ENCODE measurements around the gene ISYNA1. TPM values are rescaled to one million over a fixed set of nuclear protein-coding genes. Genes with fewer than 3 reads are reported as not detected.

Gene ISYNA1
- total and polyA plus RNA-seq, 2 of the 8 experiments (the other 6 are each of a cell fraction or from before 2014, with no cell fraction given): 207 to 264 TPM

GRCh38 chr19:18477974-18478373, 40.0 kb upstream of the ISYNA1 start:
- Histone ChIP-seq H3K79me1 (ENCODE audit: low read depth, low read length) (peaks cover 12% of the 10 kb centered on the region), H3K18ac (ENCODE audit: extremely low read depth, low read length) (no peak overlapping the region)
- no peak for DNase-seq (ENCODE audit: low read depth in 1 of 2, low spot score in 2 of 2)

More at GRCh38 chr19:18477974-18478373, 40.0 kb upstream of the ISYNA1 start:
- no peak overlapping the region for H3K14ac ChIP-seq (ENCODE audit: insufficient read length)
- H2BK120ac ChIP-seq (replicated peaks; ENCODE audit: low read depth, low read length): no peak overlapping the region
- no peaks in the 10 kb centered on the region; a peak in 1 of 7 replicates for H3K4me1 ChIP-seq (replicated peaks in 1 of 4; ENCODE audit: control insufficient read depth in 3 of 4, insufficient read depth in 4 of 4, low read length in 3 of 4)
- no peak for TF ChIP-seq BACH1 (IDR thresholded peaks at IDR 0.05; ENCODE audit: low read length)
- no peak overlapping the region for H3K9ac ChIP-seq (replicated peaks in 1 of 4; ENCODE audit: extremely low read depth in 1 of 4, low read depth in 3 of 4, low read length in 3 of 4)
- no peak overlapping the region for H3K4me2 ChIP-seq (ENCODE audit: insufficient read depth in 1 of 2, low read depth in 2 of 2, low read length in 2 of 2)
- no peak overlapping the region; the same call in 1 of the 2 replicates for H2BK5ac ChIP-seq (ENCODE audit: low read depth, low read length)
- no peak overlapping the region for H3K27ac ChIP-seq (ENCODE audit: low read depth, low read length)
- H2BK15ac ChIP-seq (ENCODE audit: low read length): 0 out of 2 replicates have a peak overlapping the region, but pooled peaks have one; percentile 88
- H3K36me3 ChIP-seq (ENCODE audit: control insufficient read depth in 2 of 4, insufficient read depth in 4 of 4, low read length in 3 of 4): no peaks in the 10 kb centered on the region
- WGBS, 2 experiments (ENCODE audit: extremely low coverage in 1 of 2, insufficient coverage in 1 of 2, insufficient read length in 1 of 2, insufficient replicate concordance in 2 of 2, low coverage in 1 of 2, low lambda C conversion rate in 2 of 2, missing lambda C conversion rate in 1 of 2): 78% methylated on average over 8 of the region's 8 CpGs; no CpG with 5 or more reads in 1 of the 2 experiments
- H2AK5ac ChIP-seq (ENCODE audit: low read depth, low read length): no peak overlapping the region
- H4K91ac ChIP-seq (replicated peaks; ENCODE audit: insufficient read length, low read length): no peak overlapping the region
- no peaks in the 10 kb centered on the region for H3K27me3 ChIP-seq (replicated peaks in 1 of 4; ENCODE audit: control insufficient read depth in 3 of 4, extremely low read depth in 1 of 4, insufficient read depth in 3 of 4, low read length in 3 of 4)
- no peak for FAIRE-seq
- no peak overlapping the region for H2BK12ac ChIP-seq (ENCODE audit: low read depth, low read length)
- no peaks in the 10 kb centered on the region for H3K23me2 ChIP-seq (ENCODE audit: low read depth, low read length)
- H3K79me2 ChIP-seq (ENCODE audit: control insufficient read depth in 1 of 2, insufficient read depth in 2 of 2, low read length in 2 of 2): peaks cover 0 to 8% of the 10 kb centered on the region in 2 experiments; a peak in 1 of 4 replicates
- ChIA-PET POLR2A (ENCODE audit: partially characterized antibody) (interaction anchor here (0.9 to 1.3 kb wide), 3 partner anchors 11 to 115 kb away, joined by 3 to 6 read pairs (median 3); no protein-coding TSS in a partner anchor), CTCF (ENCODE audit: partially characterized antibody) (interaction anchor here (0.5 to 11.1 kb wide), 7 partner anchors 9 to 299 kb away, joined by 3 to 213 read pairs (median 4); partner anchors contain the start of gene UBA52)
- no peak overlapping the region for H3K23ac ChIP-seq (ENCODE audit: insufficient read length)
- no peaks in the 10 kb centered on the region for H3K9me3 ChIP-seq (ENCODE audit: insufficient read depth in 2 of 2, low read depth in 1 of 2, low read length in 1 of 2)
- no peak overlapping the region for H4K8ac ChIP-seq (ENCODE audit: extremely low read depth, insufficient read depth, low read length)
- H2BK20ac ChIP-seq (ENCODE audit: low read length): no peak overlapping the region
- no peak overlapping the region for H2AFZ ChIP-seq (ENCODE audit: low read length)
- H4K5ac ChIP-seq (ENCODE audit: insufficient read length, low read depth, low read length): no peak overlapping the region
- H3K4ac ChIP-seq (replicated peaks; ENCODE audit: insufficient read length, low read depth, low read length): no peak overlapping the region
- H3K56ac ChIP-seq (replicated peaks; ENCODE audit: insufficient read length, low read depth, low read length): no peak overlapping the region
- H4K20me1 ChIP-seq (replicated peaks in 1 of 2; ENCODE audit: control insufficient read depth in 1 of 2, insufficient read depth in 2 of 2, low read length in 2 of 2): peaks cover 2 to 22% of the 10 kb centered on the region in 2 experiments
- no peak overlapping the region for H3K4me3 ChIP-seq (ENCODE audit: extremely low read depth in 1 of 4, insufficient read depth in 2 of 4, low read depth in 3 of 4, low read length in 4 of 4)
